SU-DHL-6 (cell line): Measurements from ENCODE around the gene MRPL27.

Source experiments
- EZH2phosphoT487 ChIP-seq: fragments of 200-600 bp; sonication (generic), shearing (Covaris generic); conservative IDR thresholded peaks from 2 replicates; pipeline ENCODE4 v1.6.1; 2018; ENCODE audit warnings: mild to moderate bottlenecking, antibody characterized with exemption, low read length, moderate library complexity, mixed read lengths
- TF ChIP-seq, protein P1 (sequence below): fragments of 200-600 bp; sonication (generic); IDR thresholded peaks from one replicate; pipeline ENCODE4 v1.5.1; 2017; ENCODE audit warnings: antibody characterized with exemption, mild to moderate bottlenecking, low read length, moderate library complexity; ENCODE audit not compliant: insufficient read depth, poor library complexity, severe bottlenecking

GRCh38 chr17:50360486-50361115 lies 12.4 kb downstream of the MRPL27 start:
- TF ChIP-seq, protein P1, sequence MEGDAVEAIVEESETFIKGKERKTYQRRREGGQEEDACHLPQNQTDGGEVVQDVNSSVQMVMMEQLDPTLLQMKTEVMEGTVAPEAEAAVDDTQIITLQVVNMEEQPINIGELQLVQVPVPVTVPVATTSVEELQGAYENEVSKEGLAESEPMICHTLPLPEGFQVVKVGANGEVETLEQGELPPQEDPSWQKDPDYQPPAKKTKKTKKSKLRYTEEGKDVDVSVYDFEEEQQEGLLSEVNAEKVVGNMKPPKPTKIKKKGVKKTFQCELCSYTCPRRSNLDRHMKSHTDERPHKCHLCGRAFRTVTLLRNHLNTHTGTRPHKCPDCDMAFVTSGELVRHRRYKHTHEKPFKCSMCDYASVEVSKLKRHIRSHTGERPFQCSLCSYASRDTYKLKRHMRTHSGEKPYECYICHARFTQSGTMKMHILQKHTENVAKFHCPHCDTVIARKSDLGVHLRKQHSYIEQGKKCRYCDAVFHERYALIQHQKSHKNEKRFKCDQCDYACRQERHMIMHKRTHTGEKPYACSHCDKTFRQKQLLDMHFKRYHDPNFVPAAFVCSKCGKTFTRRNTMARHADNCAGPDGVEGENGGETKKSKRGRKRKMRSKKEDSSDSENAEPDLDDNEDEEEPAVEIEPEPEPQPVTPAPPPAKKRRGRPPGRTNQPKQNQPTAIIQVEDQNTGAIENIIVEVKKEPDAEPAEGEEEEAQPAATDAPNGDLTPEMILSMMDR, result no peak
- no peak for TF ChIP-seq EZH2phosphoT487
